IPS DF 4.7 (cell line): Measurements from ENCODE around the gene NDUFA1.
"Not testable (repeated sequence)": the region's sequence is repeated elsewhere in the genome, so short reads cannot be mapped to it uniquely, and the experiment has no call there.

Experiments used
- DNase-seq: peaks from one replicate; pipeline ENCODE4 v3.0.0-alpha.2; 2013; ENCODE audit warnings: low spot score; ENCODE audit errors: extremely low read depth

NDUFA1 gene

DNA sequence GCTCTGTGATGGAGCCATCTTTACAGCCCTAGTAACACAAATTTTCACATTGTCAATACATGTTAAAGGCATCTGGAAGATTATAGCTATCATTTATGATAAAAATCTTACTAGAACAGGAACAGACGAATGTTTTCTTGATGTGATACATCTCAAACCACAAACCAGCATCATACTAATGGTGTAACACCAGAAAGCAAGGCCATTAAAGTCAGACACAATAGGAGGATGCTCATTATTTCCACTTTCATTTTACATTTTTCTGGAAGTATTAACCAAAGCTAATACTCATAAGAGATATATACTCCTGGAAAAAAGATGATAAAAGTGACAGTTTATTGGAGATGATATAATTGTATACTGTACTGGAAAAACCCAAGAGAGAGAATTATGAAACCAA lies 29.3 kb downstream of the NDUFA1 start:
- no peak for DNase-seq

DNA sequence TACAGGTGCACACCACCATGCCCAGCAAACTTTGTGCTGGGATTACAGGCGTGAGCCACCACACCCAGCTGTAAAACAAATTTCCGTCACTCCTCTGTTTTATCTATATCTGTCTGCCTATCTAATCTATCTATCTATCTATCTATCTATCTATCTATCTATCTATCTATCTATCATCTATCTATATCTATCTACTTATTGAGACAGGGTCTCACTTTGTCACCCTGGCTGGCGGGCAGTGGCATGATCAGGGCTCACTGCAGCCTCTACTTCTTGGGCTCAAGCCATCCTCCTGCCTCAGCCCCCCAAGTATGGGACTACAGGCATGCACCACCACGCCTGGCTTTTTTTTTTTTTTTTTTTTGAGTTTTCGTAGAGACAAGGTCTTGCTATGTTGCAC lies 44.7 kb downstream of the NDUFA1 start:
- no peak for DNase-seq

DNA sequence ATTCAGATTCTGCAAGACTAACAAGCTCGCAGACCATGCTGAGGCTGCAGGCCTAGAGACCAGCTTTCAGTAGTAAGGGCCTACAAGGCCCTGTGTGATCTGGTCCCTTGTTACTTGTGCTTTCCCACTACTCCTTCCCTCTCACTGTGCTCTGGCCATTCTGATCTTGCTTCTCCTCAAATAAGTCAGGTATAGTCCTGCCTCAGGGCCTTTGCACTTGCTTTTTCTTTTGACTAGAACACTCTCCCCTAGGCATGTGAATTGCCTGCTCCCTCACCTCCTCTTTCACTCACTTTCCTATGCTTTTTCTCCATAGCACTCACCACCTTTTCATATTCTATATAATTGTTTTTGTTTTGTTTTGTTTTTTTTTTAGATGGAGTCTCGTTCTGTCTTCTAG lies 46.2 kb downstream of the NDUFA1 start:
- DNase-seq = no peak

DNA sequence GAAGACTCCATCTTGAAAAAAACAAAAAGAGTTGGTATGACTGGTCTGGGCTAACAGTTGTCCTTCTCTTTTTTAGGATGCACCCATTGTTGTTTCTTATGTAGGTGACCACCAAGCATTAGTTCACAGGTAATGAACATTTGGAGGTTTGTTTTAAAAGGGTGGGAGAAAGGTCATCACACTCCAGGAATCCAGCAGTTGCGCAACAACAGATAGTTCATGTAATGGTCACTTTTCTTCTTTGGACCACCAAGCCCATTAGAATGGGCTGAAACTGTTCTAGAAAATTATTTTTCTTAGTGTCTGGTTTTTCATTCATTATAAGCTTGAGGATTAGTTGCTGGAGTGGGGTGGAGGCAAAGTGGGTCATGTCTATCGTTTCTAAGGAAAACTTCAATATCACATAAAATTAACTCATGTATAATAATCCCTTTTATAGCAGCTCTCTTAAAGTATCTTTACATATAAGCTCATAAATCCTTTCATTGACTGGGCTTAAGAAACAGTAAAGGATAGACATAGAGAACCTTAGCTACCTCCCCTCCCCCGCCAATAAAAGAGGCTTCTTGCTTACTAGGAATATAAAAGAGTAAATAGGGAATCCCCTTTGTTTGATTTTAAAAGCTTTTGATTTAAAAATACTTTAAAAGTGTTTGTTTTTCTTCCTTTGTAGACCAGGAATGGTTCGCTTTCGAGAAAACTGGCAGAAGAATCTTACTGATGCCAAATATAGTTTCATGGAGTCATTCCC lies 48.4 kb downstream of the NDUFA1 start:
- no peak for DNase-seq

DNA sequence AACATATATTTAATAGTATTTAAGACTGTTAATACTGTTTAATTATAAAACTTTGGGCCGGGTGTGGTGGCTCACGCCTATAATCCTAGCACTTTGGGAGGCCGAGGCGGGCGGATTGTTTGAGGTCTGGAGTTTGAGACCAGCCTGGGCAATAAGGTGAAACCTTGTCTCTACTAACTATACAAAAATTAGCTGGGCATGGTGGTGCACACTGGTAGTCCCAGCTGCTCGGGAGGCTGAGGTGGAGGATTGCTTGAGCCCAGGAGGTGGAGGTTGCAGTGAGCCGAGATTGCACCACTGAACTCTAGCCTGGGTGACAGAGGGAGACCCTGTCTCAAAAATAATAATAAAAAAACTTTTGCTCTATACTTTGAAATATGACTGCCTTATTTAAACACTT lies 50.8 kb downstream of the NDUFA1 start:
- not testable (repeated sequence) for DNase-seq
